IPS-20b (cell line): Measurements from ENCODE around the gene EVA1A.

ENCODE experiments used
- H3K27ac ChIP-seq: one replicate; pipeline ENCODE4 v1.5.1; 2013; ENCODE audit warnings: low read length
- H3K27me3 ChIP-seq: 2 replicates; pipeline ENCODE4 v1.6.1; 2013; ENCODE audit warnings: mild to moderate bottlenecking, low read length, inconsistent platforms; ENCODE audit not compliant: insufficient read depth
- H3K36me3 ChIP-seq: 2 replicates; pipeline ENCODE4 v1.6.1; 2013; ENCODE audit warnings: low read depth, mild to moderate bottlenecking, inconsistent platforms, low read length, moderate library complexity; ENCODE audit not compliant: insufficient read depth
- H3K4me1 ChIP-seq: 2 replicates; pipeline ENCODE4 v1.6.1; 2013; ENCODE audit warnings: mild to moderate bottlenecking, control low read depth, inconsistent platforms, low read length, moderate library complexity; ENCODE audit not compliant: insufficient read depth
- H3K4me3 ChIP-seq: 2 replicates; pipeline ENCODE4 v1.5.1; 2013; ENCODE audit warnings: mild to moderate bottlenecking, low read length, inconsistent platforms
- H3K9ac ChIP-seq: 2 replicates; pipeline ENCODE4 v1.6.1; 2013; ENCODE audit warnings: low read depth, mild to moderate bottlenecking, inconsistent platforms, low read length, moderate library complexity
- H3K9me3 ChIP-seq: 2 replicates; pipeline ENCODE4 v1.6.1; 2013; ENCODE audit warnings: mild to moderate bottlenecking, low read depth, low read length, inconsistent platforms; ENCODE audit not compliant: insufficient read depth

The EVA1A gene

DNA sequence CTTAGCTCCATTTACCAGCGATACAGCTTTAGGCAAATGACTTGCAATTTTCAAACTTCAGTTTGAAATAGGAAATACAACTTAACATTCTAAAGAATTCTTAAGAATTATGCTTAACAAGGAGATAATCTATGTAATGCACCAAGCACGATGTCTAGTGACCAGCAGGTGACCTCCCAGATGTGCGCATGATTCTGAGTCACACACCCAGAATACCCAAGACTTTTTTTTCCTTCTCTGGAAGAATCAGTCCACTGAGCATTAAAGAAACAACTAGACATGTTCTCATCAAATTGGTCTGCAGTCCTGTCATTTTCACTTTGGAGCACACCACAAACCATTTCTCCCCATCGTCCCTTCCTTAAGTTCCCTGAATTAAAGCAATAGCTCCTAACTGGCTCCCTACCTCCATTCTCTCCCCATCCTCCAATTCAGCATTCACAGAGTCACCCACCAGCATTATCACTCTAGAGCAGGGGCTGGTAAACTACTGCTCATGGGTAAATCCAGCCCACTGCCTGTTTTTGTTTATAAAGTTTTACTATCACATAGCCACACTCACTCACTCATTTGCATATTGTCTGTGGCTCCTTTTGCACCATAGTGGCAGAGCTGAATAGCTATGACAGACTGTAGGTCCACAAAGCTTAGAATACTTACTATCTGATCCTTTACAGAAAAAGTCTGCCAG is 13.2 kb downstream of the EVA1A start:
- Histone ChIP-seq H3K27me3 (no peaks in the 10 kb centered on the region), H3K36me3 (no peaks in the 10 kb centered on the region), H3K9ac (no peak overlapping the region), H3K4me3 (no peak overlapping the region), H3K27ac (no peak overlapping the region), H3K9me3 (no peaks in the 10 kb centered on the region), H3K4me1 (no peaks in the 10 kb centered on the region)

GRCh38 chr2:75545922-75546321 is 14.8 kb downstream of the EVA1A start:
- Histone ChIP-seq H3K4me1 (no peaks in the 10 kb centered on the region), H3K9ac (no peak overlapping the region), H3K9me3 (no peaks in the 10 kb centered on the region), H3K27ac (no peak overlapping the region), H3K36me3 (no peaks in the 10 kb centered on the region), H3K27me3 (no peaks in the 10 kb centered on the region), H3K4me3 (no peak overlapping the region)

- H3K4me1 ChIP-seq: no peaks in the 10 kb centered on the region
- no peaks in the 10 kb centered on the region for H3K27me3 ChIP-seq
Measured at GRCh38 chr2:75545387-75545786, 15.4 kb downstream of the EVA1A start.

GRCh38 chr2:75543446-75543845 is 17.3 kb downstream of the EVA1A start:
- no peaks in the 10 kb centered on the region for H3K4me1 ChIP-seq
- H3K9me3 ChIP-seq: no peaks in the 10 kb centered on the region
- no peaks in the 10 kb centered on the region for H3K36me3 ChIP-seq
- no peak overlapping the region for H3K9ac ChIP-seq
- H3K4me3 ChIP-seq: no peak overlapping the region
- H3K27ac ChIP-seq: no peak overlapping the region
- H3K27me3 ChIP-seq: no peaks in the 10 kb centered on the region

More at GRCh38 chr2:75545387-75545786, 15.4 kb downstream of the EVA1A start:
- H3K9ac ChIP-seq: no peak overlapping the region
- no peaks in the 10 kb centered on the region for H3K9me3 ChIP-seq
- no peak overlapping the region for H3K4me3 ChIP-seq
- H3K36me3 ChIP-seq: no peaks in the 10 kb centered on the region
- H3K27ac ChIP-seq: no peak overlapping the region

DNA sequence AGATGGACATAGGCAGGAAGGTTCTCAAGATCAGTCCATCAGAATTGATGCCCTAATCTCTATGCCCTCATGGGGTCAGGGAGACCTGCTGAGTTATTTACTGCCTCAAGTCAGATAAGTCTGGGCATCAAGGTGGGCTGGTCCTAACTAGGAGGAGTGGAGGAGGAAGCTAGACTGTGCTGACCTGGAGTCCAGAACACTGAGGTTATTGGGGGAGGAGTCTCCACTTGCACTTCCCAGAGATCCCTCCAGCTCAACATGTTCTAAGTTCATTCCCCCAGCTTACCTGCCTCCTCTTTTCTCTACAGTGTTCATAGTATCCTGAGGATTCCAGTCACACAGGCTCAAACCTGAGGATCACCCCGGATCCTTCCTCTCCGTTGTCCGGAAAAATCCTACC is 19.3 kb downstream of the EVA1A start:
- Histone ChIP-seq H3K9ac (no peak overlapping the region), H3K27me3 (no peaks in the 10 kb centered on the region)

GRCh38 chr2:75540994-75541393 is 19.7 kb downstream of the EVA1A start:
- no peaks in the 10 kb centered on the region for H3K36me3 ChIP-seq
- no peaks in the 10 kb centered on the region for H3K27me3 ChIP-seq
- no peak overlapping the region for H3K27ac ChIP-seq
- no peak overlapping the region for H3K4me3 ChIP-seq
- H3K9me3 ChIP-seq: no peaks in the 10 kb centered on the region; the same call in 1 of the 2 replicates
- H3K9ac ChIP-seq: no peak overlapping the region
- H3K4me1 ChIP-seq: no peaks in the 10 kb centered on the region

More for the DNA sequence above, 19.3 kb downstream of the EVA1A start:
- H3K4me1 ChIP-seq: no peaks in the 10 kb centered on the region
- no peak overlapping the region for H3K27ac ChIP-seq
- no peaks in the 10 kb centered on the region; the same call in 1 of the 2 replicates for H3K9me3 ChIP-seq
- no peaks in the 10 kb centered on the region for H3K36me3 ChIP-seq
- no peak overlapping the region for H3K4me3 ChIP-seq

- Histone ChIP-seq H3K4me1 (no peaks in the 10 kb centered on the region), H3K27ac (no peak overlapping the region), H3K4me3 (no peak overlapping the region), H3K9me3 (no peaks in the 10 kb centered on the region; the same call in 1 of the 2 replicates), H3K9ac (no peak overlapping the region), H3K36me3 (no peaks in the 10 kb centered on the region), H3K27me3 (no peaks in the 10 kb centered on the region)
Measured at GRCh38 chr2:75539955-75540716, 20.6 kb downstream of the EVA1A start.

DNA sequence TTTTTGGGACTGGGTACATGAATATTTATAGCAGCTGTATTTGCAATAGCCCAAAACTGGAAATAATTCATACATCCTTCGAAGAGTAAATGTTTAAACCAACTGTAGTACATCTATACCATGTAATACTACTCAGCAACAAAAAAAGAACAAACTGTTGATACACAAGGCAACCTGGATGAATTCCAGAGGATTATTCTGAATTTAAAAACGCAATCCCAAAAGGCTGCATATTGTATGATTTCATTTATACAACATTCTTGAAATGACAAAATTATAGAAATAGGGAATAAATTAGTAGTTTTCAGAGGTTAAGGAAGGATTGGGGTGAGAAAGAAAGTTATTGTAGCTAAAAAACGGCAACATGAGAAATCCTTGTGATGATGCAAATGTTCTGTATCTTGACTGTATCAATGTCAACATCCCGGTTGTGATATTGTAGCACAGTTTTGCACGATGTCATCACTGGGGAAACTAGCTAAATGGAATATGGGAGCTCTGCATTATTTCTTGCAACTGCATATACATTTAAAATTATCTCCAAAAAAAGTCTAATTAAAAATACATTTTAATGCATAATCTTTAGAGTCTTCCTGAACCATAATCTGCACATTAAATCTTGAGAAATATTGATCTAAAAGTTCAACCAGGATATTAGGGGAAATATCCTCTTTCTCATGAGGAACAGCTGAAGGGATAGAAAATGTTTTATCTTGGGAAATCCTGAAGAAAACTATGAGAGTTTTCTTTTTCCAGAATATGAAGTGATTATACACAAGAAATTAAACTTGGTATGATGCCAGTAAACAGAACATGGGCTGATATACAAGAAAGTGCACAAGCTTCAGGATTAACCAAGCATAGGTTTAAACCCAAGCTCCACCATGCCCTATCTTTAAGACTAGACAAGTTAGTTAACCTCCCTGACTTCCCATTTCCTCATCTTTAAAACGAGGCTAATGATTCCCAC is 21.9 kb downstream of the EVA1A start:
- Histone ChIP-seq H3K9ac (no peak overlapping the region), H3K27ac (no peak overlapping the region), H3K36me3 (no peaks in the 10 kb centered on the region), H3K4me1 (no peaks in the 10 kb centered on the region), H3K27me3 (no peaks in the 10 kb centered on the region), H3K9me3 (no peaks in the 10 kb centered on the region; the same call in 1 of the 2 replicates), H3K4me3 (no peak overlapping the region)

GRCh38 chr2:75537658-75538057 is 23.1 kb downstream of the EVA1A start:
- Histone ChIP-seq H3K9ac (no peak overlapping the region), H3K9me3 (no peaks in the 10 kb centered on the region; the same call in 1 of the 2 replicates), H3K27me3 (no peaks in the 10 kb centered on the region), H3K4me1 (no peaks in the 10 kb centered on the region), H3K4me3 (no peak overlapping the region), H3K27ac (no peak overlapping the region), H3K36me3 (no peaks in the 10 kb centered on the region)

GRCh38 chr2:75533135-75533534 is 27.6 kb downstream of the EVA1A start:
- Histone ChIP-seq H3K9me3 (no peaks in the 10 kb centered on the region; the same call in 1 of the 2 replicates), H3K27ac (no peak overlapping the region), H3K4me1 (0 out of 2 replicates have a peak, but pooled peaks cover 6% of the 10 kb centered on the region), H3K36me3 (no peaks in the 10 kb centered on the region), H3K4me3 (no peak overlapping the region), H3K27me3 (no peaks in the 10 kb centered on the region), H3K9ac (no peak overlapping the region)

DNA sequence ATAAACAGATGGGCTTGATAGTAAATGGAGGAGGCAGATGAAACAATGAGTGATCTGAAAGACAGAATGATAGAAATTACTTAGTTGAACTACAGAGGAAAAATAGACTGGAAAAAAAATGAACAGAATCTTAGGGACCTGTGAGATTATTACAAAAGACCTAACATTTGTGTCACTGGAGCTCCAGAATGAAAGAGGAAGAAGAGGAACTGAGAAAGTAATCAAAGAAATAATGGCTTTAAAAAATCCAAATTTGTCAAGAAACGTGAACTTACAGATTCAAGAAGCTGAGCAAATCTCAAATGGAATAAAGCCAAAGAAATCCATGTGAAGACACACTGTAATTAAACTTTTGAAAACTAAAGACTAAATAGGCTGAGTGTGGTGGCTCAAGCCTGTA is 28.3 kb downstream of the EVA1A start:
- Histone ChIP-seq H3K4me1 (0 out of 2 replicates have a peak, but pooled peaks cover 11% of the 10 kb centered on the region), H3K9me3 (no peaks in the 10 kb centered on the region; the same call in 1 of the 2 replicates), H3K27me3 (no peaks in the 10 kb centered on the region), H3K27ac (no peak overlapping the region), H3K4me3 (no peak overlapping the region), H3K9ac (no peak overlapping the region), H3K36me3 (no peaks in the 10 kb centered on the region)
